ENCODE data around the gene KCNH3.
A peak's percentile ranks its signal among the peaks of the same experiment; 100 is the strongest.

KCNH3 gene

DNA sequence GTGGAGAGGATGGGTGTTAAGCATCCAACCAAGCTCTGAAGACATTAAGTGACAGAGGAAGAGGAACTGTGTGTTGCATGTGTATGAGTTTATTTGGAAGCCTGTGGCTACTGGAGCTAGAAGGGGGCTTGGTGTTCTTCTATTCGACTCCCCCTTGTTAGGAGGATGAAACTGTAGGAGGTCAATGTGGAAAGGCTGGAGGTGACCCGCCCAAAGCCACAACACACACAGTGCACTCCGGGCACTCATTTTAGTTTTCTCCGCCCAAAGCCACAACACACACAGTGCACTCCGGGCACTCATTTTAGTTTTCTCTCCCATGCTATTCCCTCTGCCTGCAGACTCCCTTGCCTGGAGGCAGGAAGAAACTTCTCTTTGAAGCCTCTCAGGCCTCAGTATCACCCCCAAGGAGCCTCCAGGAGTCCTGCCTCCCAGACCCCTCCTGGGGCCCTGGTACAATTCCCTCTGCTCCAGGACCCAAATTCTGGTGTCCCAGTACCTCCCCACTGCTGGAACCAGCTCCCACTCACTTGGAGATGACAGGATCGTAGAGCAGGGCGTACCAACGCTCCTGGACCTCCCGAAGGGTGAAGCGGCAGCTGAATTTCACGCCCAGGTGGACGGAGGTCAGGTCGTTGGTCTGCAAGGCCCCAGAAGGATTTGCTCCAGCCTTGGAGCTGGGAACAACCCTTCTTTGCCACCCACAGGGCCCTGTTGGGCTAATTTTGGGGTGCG lies 25.3 kb downstream of the KCNH3 start:
- DNase-seq, result no peak

DNA sequence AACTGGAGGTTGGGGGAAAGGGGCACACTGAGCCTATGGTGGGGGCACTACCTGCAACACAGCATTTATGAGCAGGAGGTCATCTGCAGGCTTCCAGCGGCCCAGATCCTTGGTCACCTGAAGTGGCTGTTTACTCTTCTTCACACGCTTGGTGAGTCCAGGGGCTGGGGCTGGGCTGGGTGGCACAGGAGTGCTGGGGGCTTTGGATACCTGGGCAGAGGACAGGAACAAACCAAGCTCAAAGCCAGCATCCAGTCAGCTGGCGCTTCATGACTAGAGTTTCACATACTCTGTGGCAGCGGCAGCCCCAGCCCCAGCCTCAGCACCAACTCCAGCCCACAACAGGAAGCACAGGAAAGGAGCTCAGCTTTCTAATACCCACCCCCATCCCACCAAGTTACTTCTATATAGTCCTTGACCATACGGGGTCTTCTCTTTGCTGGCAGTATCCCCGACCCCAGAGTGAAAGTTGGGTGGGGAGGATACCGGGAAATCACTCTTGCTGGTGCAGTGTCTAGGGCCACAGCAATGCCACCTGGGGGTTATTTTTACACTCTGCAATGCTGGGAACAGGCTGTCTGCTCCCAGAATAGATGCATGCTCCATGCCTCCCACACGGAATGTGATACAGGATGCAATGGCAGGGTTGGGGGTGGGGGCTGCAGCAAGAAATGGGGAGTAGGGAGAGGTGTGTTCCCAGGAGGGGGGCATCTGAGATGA lies 26.0 kb downstream of the KCNH3 start:
- DNase-seq, result peak; percentile 29 to 35

DNA sequence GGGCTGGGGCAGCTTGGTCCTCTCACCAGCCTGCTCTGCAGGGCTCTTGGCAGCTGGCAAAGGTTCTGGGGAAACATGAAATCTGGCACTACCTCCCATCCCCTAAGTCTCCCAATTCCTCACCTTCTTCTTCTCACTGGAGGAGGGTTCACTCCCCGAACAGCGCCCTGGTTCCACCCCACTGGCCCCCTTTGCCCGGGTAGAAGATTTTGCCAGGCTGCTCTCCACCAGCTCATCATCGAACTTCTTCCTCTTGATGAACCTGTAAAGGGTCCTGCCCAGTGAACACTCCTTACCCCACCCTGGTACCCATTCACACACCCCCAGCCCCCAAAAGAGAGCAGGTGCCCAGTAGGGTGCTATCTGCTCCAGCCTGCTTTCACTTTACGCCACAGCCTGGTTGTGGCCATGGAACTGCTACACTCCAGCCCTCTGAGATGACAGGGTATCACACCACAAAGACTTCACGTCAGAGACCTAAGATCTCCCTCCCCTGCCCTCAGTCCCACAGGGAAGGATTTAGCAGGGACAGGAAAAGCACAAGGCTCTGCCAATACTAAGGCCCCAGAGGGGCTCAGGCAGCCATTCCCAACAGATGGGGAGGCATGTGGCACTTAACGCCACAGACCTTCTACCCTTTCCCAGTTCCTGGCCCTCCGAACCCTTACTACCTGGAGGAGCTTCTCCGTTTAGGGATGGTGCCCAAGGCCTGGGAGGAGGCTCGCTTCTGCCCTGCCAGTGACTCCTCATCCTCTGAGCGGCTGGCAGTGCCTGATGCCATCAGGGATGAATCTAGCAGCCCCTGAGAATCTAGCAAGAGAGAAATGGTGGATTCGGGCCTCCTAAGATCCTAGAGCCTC lies 26.8 kb downstream of the KCNH3 start:
- DNase-seq, result no peak

DNA sequence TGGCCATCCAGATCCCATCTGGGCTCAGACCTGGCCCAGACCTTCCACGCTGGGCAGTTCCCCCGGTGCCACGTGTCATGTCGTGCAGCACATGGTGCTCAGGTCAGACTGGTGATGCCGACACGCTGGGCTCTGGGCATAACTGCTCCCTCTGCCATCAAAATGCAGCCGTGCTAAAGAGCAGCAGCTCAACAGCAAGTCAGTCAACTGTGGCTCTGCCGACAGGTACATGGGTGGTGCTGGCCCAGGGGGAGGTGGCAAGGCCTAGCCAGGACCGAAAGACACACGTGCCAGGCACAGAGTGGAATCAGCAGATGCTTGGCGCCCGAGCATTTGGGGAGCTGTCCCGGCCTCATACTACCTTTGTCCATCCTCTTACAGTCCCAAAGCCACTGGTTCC lies 27.5 kb downstream of the KCNH3 start:
- DNase-seq, result no peak

DNA sequence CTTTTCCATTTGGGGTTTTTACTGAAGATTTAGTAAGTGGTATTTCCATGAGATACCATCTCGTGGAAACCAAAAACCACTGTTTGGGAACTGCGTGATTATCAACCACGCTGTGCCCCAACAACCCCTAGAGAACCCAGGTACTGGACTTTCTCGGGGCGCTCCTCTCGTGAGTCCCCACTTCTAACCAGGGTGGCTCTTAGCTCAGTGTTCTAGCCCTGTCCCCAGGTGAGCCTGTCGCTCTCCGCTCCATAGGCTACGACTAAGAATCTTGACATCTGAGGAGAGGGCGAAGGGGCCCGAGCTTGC lies 28.4 kb downstream of the KCNH3 start:
- DNase-seq, result no peak

DNA sequence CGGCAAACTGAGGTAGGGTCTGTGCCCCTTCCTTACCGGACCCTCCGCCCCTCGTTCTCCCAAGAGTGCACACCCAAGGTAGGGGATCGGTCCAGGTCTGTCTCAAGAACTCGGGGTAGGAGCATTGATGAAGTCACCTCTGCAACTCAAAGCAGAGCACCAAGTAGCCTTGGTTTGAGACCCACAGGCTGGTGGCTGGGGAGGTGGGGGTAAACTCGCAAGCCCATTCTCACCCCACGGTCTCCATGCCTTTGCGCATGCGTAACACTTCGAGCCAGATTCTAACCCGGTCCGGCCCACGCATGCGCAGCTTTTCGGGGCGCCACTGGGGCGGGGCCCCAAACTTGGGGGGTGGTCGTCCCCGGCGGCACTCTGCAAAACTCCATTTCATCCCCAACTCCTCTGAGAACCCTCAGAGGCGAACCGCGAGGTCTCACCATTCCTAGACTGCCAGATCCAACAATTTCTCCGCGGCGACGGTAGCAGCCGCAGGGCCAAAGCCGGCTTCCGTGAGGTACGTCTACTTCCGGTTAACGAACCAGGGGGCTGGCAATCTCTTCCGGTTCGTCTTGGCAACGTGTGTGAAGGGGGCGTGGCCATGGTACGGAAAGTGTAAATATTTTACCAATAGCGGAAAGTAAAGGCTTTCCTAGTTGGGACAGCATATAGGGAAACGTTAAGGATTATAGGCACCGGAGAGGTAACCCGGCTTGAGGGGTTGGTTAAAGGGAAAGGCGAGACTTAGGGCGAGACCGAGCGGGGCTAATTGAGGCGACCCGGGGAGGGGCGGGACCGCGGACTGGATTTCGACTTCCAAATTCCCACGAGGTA lies 29.0 kb downstream of the KCNH3 start, which contains the start of gene MCRS1:
Gene MCRS1, minus strand, starts transcription at position 532 of the 831 bp plus-strand sequence. CDS start 1,411 bp downstream, outside the sequence.
- DNase-seq, result peak; percentile 93 to 94

DNA sequence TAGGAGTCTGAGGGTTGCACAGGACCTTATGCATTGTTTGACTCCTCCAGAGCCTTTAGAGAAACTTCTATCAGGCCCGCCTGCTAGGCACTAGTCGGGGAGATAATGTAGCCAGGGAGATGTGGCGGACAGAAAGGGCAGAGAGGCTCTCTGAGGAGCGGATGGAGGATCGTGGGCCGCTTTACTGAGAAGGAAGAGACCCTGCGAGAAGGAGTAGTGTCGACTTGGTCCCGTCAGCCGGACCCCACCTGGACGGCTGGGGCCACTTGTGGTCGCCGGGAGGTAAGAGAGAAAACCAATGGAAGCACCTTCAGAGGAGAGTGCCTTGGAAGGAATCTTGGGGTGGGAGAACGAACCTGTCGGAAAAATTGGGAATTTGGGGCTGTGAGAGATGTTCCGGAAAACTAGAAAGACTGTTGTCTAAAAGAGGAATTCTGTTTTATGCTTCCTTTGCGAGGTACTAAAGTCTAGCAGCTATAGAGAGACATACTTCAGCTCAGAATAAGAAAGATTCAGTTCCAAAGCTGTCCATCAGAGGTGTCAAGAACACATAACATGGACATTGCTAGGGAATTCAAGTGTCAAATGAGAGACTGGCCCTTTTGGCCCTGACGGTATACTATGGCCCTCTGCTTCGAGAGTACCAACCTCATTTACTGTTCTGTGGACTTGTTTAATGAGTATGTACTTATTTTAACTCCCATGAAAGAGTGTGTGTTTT lies 29.8 kb downstream of the KCNH3 start:
- DNase-seq, result peak; percentile 45 to 60

DNA sequence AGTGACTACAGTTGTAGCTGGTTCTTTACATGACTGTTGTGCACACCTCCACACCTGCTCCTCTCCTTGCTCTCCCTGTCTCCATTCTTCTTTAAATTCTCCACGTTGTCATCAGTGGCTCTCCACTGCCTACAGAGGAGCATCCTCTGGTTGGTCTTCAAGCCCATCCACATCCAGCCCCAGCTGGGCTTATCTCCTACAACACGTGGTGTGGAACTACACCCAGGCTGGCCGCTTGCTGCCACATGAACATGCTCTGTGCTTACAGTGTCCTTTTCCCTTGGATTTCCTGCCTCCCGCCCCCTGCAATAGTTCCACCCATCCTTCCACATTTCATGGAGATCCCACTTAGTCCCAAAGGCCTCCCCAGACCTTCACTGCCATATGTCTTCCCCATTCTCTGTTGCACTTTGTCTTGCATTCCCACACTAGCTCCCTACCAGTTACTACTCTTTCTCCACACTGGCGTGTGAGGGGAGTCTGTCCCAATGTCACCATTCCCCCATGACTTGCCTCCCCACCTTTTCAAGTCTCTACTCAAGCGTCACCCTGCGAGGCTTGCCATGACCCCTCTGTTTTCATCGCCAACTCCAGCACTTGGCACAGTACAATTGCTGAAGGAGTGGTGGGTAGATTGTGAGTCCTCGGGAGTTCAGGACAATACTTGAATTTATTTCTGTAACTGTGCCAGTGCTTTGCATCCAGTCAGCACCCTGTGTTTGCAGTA lies 38.9 kb downstream of the KCNH3 start:
- no peak for DNase-seq

DNA sequence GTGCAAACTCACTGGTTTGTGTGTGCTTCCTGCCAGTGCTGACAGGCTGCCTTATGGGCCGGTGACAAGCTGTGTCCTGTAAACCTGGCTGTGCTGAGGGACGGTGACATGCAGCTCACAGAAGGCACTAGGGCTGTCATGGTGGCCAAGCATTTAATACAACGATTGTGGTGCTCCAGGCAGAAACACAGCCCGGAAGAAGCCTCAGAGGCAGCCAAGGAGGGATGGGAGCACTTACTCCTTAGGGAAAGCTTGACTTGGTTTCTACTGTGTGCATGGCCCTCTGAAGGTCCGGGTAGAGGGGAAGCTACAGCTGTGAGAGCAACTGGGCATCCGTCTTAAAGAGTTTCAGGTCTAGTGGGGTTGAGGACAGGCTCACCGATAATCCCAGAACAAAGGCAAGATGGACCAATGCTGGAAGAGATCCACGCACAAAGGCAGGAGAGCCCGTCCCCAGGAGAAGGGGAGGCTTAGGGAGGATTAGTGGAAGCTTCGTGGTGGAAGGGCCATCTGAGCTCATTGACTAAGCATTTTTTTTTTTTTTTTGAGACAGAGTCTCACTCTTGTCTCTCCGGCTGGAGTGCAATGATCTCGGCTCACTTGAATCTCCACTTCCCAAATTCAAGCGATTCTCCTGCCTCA lies 39.8 kb downstream of the KCNH3 start:
- DNase-seq, result no peak

DNA sequence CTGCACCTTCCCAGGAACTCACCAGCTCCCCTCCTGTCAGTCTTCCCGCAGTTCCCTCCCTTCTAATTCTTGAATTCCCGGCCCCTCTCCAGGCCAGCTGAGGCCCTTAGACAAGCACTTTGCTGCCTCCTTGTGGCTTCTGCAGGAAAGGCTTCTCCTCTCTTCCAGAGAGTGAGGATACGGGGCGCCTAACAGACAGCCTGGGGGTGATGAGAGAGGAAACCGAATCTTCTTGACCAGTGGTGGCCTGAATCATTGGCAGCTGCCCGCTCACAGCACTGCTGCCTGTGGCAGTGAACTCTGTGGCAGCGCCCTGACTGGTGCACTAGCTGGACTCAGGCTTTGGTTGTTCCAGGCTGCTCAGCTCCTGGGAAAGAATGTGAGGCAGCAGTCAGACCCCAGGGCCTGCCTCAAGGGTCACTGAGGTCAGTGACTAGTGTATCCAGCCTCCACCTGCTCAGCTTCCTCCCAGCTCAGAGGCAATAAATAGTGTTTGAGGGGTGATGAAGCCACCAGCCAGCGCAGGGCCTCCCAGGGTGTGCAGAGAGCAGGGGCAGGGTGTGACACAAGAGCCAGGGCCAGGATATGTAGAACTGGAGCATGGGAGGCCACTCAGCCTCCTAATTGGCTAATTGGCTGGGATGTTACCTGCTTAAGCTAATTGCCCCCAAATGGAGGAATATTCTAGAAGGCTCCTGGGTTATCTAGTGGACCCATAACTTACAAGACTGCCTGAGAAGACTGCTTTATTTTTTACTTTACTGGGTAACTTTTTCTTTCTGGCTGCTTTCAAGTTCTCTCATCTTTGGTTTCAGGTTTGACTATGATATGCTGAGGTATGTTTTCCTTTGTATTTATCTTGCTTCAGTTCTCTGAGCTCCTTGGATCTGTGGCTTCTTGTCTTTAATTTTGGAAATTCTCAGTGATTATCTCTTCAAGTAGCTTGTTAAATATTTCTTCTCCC lies 42.0 kb downstream of the KCNH3 start:
- peak; percentile 59 to 67 for DNase-seq

DNA sequence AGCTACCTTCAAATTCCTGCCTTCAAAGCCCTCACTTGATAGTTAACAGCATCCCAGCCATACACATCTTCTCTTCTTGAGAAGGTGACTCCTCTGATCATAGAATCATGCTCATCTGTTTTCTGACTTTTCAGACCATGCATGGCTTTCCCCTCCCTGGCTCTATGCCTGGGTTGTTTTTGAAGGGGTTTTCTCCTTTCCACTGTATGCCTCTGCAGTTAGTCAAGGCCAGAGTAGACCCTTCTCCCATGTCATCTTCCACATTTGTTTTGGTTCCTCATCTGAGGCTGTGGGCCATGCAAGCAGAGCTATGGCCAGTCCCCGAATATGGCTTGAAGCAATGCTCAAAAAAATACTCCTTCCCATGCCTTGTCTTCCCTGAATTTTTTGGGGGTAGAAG lies 43.4 kb downstream of the KCNH3 start:
- no peak for DNase-seq

DNA sequence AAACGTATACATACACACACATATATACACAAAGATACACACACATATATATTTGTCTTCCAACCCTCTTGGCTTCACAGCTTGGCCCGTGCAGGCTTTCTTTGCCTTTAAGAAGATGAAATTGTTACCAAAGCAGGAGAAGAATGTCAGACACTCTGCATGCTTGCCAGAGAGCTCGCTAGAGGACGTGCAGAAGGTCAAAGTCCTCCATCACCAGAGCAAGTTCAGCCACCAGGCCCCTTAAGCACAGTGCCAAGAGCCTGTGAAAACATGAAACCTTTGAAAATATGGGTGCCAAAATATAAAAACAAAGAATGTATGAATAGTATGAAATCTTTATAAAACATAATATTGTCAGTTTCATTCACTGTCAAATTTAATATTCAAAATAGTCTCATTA lies 44.0 kb downstream of the KCNH3 start:
- no peak for DNase-seq

DNA sequence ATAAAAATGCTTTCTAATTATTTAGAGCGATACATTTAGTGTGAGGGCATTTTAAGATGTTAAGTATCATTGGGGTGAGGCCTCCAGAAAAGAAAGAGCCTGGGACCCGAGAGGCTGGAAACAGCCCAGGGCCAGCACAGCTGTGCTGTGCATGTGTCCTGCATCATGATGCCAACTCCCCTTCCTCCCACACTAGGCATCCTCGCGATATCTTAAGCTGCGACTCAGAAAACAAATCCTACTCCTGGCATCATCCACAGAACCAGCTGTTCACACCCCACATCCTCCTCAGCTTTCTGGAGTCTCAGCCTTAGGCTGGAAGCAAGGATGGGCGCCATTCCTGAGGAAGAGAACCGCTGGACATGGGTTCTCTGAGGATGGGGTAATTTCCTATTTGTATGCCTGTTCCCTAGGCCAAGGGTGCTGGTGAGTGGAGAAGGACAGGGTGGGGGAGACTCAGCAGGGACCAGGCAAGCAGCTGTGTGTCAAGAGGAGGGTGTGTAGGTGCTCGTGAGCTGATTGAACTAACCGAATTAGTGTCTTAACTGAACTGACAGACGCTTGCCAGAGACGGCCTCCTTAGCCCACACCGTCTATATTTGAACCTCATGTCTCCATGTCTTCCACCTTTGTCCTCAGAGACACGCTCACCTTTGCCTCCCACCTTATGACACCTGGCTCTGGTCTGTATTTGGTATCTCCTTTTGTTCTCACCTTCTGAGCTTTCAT lies 44.7 kb downstream of the KCNH3 start:
- DNase-seq, result no peak

DNA sequence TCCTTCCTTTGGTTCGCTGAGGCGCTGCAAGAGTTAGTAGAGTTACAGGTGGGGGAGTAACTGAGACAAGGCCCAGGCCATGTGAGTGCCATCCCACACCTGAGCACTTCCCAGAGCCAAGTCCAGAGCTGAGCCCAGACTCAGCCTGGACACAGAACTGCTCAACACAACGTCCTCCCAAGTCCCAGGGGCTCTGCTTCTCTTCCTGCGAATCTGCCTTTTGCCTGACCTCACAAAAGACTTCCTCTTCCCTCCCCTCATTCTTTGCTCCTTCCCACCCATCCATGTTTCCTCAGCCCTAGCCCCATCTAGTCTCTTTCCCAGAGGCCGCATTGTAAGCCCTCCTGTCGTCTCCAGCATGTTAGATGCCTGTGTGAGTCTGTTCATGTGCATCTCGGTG lies 45.8 kb downstream of the KCNH3 start:
- DNase-seq, result no peak

DNA sequence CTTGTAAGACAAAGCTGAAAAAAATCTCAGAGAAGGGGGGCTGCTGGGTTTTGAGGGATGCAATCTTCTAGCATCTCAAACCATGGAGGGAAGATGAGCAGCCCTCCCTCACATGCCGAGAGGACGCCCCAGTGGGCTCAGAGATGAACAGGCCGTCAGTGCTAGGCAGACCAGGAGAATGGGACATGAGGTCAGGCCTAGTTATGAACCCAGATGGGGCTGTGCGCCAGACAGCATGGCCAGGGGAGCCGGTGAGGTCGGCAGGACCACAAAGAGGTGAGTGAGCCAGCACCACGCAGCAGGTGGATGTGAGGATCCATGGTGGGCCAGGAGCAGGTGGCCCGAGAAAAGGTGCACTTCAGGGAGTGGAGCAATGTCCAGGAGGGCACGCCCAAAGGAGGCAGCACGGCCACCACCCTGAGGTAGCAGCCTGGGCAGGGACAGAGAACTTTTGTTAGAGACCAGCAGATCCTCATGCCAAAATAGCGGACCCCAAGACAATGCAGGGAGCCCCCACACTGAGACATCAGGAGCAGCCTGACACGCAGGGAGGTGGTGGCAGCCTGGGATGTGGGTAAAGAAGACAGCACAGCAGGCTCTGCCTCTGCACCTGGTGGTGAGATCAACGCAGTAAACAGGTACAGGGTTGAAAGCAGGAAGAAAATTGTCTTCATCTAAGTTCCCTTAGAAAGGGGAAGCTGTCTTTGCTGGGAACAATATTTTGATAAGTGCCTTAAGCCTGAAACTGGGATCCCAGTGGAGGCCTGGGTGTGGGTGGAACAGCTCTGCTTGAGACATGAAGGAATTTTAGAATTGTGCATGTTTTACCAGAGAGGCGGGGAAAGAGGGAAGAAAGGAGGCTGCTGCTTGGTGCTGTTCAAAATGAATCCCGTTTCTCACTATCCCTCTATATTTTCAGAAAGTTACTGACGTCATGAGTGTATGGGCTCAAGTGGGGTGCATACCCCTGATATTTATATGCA lies 46.9 kb downstream of the KCNH3 start:
- no peak for DNase-seq

DNA sequence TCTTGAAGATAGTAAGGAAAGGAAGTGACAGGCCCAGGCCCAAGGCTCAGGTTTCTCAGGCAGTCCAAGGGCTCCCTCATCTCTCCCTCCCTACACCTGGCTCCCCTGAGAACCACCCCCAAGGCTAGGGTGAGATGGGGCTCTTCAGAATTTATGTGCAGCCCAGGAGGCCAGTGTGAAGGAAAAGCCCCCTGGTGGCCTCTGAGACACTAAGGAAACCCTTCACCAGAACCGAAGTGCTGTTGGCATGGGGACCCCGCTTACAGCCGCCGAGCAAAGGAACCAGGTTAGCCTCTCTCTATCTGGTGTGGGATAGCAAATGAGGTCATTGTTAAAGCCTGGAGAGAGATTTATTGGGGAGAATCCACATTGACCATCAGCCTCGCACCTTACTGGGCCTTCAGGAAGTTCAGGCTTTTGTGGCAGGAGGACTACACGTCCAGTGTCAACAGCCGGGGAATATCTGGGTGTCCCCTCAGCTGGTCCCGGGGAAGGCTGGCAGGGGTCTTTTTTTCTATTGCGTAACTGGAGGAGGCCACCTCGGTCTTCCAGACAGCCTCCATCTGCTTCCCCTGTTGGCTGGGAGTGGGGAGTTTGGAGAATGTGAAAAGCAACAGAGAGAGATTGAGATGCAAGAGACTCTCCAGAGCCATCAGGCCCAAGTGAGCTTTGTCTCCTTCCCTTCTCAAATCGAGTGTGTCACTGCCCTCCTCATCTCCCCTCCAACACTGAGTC lies 48.5 kb downstream of the KCNH3 start:
- DNase-seq, result no peak

DNA sequence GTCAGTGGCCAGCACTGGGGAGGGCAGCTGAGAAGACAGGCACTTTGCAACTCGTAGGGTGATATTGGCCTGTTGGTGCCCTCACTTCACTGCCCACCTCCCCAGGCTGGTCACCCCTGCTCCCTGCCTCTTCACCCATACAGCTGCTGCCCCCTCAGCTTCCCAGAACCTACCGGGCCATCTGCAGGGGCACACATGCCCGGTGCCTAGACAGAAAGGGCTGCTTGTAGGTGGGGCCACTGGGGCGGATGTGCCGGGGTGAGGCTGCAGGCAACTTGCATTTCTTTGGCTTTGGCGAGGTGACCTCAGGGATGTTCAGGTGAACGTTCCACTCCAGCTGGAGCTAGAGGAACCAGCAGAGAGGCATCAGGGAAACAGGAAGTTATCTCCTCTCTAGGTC lies 49.5 kb downstream of the KCNH3 start:
- DNase-seq, result peak in 1 of 2 experiments; percentile 37
